Activated CD8-positive, alpha-beta memory T cell treated with anti-CD3 and anti-CD28 coated beads for 4 hours (primary cell): Measurements from ENCODE around the gene SFXN5.

Experiments used
- DNase-seq, 2 donors: peaks; one replicate each; pipeline ENCODE4 v3.0.0-alpha.2; 2020; ENCODE audit warnings: low read depth in 2 of 2

The SFXN5 gene

DNA sequence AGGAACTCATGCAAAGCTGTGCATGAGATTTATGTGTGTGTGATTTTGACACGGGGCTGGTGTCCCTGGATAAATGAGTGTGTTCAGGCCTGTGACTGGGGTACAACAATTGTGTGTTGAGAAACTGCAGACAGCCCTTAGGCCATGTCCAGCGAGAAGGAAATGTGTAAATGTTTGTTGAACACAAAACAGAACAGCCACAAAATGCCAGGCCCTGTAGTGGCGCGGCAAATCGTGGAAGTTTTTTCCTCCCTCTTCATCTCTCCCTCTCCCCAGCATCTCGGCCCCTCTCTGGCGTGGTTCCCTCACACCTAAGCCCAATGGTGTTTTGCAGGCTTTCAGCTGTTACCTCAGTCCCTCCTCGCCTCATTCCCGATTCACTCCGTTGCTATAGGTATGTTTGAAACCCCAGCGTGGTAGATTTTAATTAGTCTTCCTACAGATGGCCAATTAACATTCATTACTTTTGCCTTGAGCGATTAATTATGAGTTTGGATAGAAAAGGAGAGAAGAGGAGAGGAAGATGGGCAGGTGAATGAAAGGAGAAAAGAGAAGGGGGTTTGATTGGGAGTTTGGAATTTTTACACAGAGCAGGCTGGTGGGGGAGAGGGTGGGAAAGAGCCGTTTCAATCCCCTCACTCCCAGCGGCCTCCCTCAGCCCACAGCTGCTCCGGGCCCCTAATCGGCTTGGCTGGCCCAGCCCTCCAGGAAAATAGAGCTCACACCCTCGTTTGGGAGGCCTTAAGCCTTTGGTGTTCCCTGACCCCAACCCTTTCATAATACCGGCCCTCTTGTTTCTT lies 173.5 kb downstream of the SFXN5 start:
- DNase-seq: no peak

DNA sequence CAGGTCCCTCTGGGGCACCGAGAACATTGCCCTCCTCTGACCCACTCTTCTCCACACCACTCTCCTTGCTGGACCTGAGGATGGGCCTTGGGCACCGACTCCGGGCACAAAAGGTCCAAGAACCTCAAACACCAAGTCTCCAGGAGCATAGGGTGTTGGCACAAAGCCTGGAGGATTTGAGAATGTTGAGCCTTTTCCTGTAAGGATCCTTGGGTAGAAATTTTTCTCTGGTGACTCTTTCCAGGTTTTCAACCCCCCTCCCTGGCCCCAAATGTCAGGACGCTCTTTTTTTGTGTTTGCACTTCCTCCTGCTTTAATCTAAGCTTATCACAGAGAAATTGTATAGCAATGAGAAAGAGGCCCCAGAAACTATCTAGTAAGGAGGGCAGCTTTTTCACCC lies 175.1 kb downstream of the SFXN5 start:
- no peak for DNase-seq

DNA sequence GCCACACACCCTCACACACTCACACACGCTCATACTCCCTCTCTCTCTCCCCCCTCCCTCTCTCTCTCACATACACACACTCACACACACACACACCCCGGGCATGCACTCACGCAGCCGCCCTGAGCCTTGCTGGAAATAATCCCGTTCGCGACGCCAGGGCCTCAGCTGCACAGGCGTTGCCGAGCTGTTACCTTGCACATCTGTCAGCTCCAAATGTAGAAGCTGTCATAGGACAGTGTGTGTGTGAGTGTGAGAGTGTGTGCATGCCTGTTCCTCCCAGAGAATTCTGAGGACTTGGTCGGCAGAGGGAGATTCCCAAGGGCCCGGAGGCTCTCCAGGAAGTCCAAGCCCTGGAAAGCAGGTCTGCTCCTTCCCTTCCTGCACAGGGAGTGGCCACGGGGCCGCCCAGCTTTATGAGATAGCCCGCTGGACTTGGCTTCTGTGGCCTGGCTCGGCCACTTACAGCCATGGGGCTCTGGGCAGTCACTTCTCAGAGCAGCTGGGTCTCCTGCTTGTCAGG lies 175.7 kb downstream of the SFXN5 start:
- DNase-seq: no peak

DNA sequence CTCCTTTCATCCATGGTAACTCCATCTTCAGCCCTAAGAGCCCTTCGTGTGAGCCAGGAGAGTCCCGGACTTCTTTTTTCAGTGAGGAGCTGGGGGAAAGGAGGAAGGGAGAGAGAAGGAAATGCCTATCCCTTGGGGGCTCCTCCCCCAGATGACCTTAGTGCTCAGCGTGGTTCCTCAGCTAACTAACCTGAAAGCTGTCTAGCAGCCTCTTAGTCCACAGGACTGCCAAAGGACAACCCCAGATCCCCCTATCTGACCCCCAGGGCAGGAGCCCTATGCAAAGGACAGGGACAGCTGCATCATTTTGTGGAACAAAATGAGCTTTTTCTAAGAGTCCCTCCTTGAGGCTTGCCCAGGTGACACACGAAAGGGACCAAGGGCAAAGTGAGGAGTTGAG lies 176.4 kb downstream of the SFXN5 start:
- no peak for DNase-seq

DNA sequence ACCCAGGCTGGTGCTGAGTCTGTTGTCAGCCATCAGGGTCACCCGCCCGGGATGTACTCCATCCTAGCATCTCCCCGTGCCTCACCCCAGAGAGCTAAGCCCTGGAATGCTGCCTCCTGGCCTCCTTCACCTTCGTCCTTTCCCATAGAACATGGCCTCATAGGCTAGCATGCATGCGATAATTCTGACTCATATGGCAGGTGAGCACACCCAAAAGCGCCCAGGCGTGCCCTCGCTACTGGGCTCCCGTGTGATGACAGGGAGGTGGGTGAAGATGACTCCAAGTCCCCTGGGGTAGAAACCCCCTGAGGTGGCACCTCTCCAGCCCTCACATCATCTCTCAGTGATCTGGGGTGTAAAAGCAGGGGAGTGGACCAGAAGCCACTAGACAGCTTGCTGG lies 177.0 kb downstream of the SFXN5 start:
- DNase-seq: no peak

DNA sequence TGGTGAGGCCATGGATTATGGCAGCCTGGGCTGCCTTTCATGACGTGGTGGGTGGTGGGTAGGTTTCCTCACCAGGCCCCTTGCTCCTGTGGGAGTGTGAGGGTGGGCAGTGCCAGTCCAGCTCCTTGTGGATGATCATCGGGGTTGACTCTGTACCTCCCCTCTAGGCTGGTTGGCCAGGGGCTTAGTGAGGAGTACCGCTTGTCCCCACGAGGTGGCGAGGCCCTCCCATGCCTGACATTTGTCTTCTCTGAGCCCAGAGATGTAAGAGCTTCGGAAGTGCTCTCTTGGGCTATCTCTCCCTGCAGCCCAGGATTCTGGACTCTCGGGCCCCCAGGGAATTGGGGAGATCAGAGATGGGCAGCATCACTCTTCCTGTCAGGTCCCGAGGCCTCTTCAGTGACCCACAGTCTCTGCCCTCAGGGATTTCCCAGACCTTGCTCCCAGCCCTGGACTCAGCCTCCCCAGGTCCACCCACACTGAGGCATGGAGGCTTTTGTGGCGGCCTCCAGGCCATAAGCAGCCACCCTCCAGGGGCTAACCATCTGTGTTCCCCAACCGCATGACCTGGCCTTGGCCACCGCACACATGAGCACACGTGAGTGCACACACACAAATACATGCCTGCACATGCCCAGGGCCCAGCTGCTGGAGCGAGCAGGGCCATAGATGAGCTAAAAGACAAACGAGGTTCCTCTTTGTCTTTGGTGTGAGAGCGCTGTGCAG lies 177.8 kb downstream of the SFXN5 start:
- no peak for DNase-seq

DNA sequence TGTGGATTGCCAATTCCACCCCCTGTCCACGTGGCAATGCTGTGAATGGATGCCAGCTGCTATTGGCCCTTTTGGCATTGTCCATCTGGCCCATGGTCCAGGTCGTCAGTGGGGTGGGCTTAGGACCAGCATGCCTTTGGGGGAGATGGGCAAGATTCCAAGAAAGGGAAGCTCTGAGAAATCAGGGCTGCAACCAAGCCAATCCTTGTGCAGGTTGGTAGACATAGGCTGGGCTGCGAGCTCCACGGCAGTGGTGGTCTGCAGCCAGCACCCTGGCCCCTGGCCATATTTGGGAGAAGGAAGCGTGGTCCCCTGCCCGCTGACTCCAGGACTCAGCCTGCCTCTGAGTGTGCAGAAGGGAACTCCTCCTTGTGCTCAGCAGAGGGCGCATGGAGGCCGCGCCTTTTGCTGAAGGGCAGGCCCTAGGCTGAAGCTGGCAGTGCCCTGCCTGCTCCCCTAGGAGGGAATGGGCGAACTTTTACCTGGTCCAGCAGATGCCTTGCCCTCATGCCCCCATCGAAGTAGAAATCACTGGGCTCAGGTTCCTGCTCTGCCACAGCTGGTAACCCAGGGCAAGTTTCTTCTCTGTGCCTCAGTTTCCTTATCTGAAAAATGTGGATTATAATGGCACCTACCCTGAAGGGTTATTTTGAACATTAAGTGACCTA lies 178.9 kb downstream of the SFXN5 start:
- peak; percentile 22 to 26 for DNase-seq
